IMR-90 (cell line): Measurements from ENCODE around the gene TENT4B. TPM values are rescaled to one million over a fixed set of nuclear protein-coding genes. Genes with fewer than 3 reads are reported as not detected.

ENCODE experiments used
- ATAC-seq: fragments of 200-7000 bp; cut with Tn5 transposase; 2 replicates; pipeline ENCODE4 v1.9.1; 2020; ENCODE audit warnings: low read depth, mild to moderate bottlenecking, moderate library complexity
- BruUV-seq: library from RNA; stranded (reverse); fragments of 400-500 nt; replicated peaks from 2 replicates; lab custom pipeline; 2021; lab: Mats Ljungman, UMichigan
- CTCF ChIA-PET: fragments of 300-600 bp; formaldehyde crosslinking; extraction: SDS; loops from one replicate; lab custom pipeline; 2021; ENCODE audit warnings: antibody characterized with exemption; lab: Yijun Ruan, JAX
- POLR2A ChIA-PET: fragments of 300-600 bp; sonication (Branson Sonifier 250); formaldehyde crosslinking; loops from one replicate; lab custom pipeline; 2022; ENCODE audit warnings: antibody characterized with exemption; ENCODE audit not compliant: unreplicated experiment; lab: Charles Lee
- DNase-seq: peaks from one replicate; pipeline ENCODE4 v3.0.0; 2013
- H2AFZ ChIP-seq: replicated peaks from 2 replicates; pipeline ENCODE3; 2013; ENCODE audit warnings: low read length, mild to moderate bottlenecking; ENCODE audit not compliant: poor library complexity
- H2AK5ac ChIP-seq: 2 replicates; pipeline ENCODE4 v1.6.1; 2013; ENCODE audit warnings: low read depth, low read length, inconsistent platforms
- H2AK9ac ChIP-seq: replicated peaks from 2 replicates; pipeline ENCODE3; 2013; ENCODE audit warnings: mild to moderate bottlenecking, low read depth, low read length, moderate library complexity; ENCODE audit not compliant: poor library complexity
- H2BK120ac ChIP-seq: 2 replicates; pipeline ENCODE4 v1.6.1; 2013; ENCODE audit warnings: low read depth, low read length, inconsistent platforms
- H2BK15ac ChIP-seq: 3 replicates; pipeline ENCODE4 v1.6.1; 2013; ENCODE audit warnings: low read depth, low read length, inconsistent platforms
- H2BK20ac ChIP-seq: 2 replicates; pipeline ENCODE4 v1.6.1; 2013; ENCODE audit warnings: low read depth, mild to moderate bottlenecking, inconsistent platforms, low read length, moderate library complexity
- H2BK5ac ChIP-seq: 2 replicates; pipeline ENCODE4 v1.6.1; 2013; ENCODE audit warnings: mild to moderate bottlenecking, low read depth, low read length, inconsistent platforms; ENCODE audit not compliant: poor library complexity, severe bottlenecking
- H3K14ac ChIP-seq: replicated peaks from 2 replicates; pipeline ENCODE4 v1.6.1; 2013; ENCODE audit warnings: low read depth, low read length, inconsistent platforms
- H3K18ac ChIP-seq: 2 replicates; pipeline ENCODE4 v1.6.1; 2013; ENCODE audit warnings: low read depth, low read length, control low read depth
- H3K23ac ChIP-seq: 2 replicates; pipeline ENCODE4 v1.6.1; 2013; ENCODE audit warnings: low read depth, low read length, inconsistent platforms
- H3K27ac ChIP-seq: 2 replicates; pipeline ENCODE4 v1.5.1; 2013; ENCODE audit warnings: mild to moderate bottlenecking, control low read depth, low read length; ENCODE audit not compliant: insufficient read depth
- H3K27me3 ChIP-seq: 2 replicates; pipeline ENCODE4 v1.6.1; 2013; ENCODE audit warnings: low read length; ENCODE audit not compliant: control insufficient read depth, insufficient read depth
- H3K36me3 ChIP-seq: 2 replicates; pipeline ENCODE4 v1.6.1; 2013; ENCODE audit warnings: low read length, mixed read lengths; ENCODE audit not compliant: control insufficient read depth, insufficient read depth
- H3K4ac ChIP-seq: 2 replicates; pipeline ENCODE4 v1.6.1; 2013; ENCODE audit warnings: low read depth, low read length, inconsistent platforms
- H3K4me1 ChIP-seq: 2 replicates; pipeline ENCODE4 v1.6.1; 2013; ENCODE audit warnings: low read length, mixed read lengths; ENCODE audit not compliant: control insufficient read depth, insufficient read depth
- H3K4me2 ChIP-seq: 2 replicates; pipeline ENCODE4 v1.6.1; 2013; ENCODE audit warnings: low read depth, mild to moderate bottlenecking, control low read depth, low read length, moderate library complexity
- H3K4me3 ChIP-seq: 2 replicates; pipeline ENCODE4 v1.5.1; 2013; ENCODE audit warnings: low read depth, mild to moderate bottlenecking, control low read depth, low read length, moderate library complexity; ENCODE audit not compliant: insufficient read depth
- H3K56ac ChIP-seq: 2 replicates; pipeline ENCODE4 v1.6.1; 2013; ENCODE audit warnings: low read length, inconsistent platforms; ENCODE audit not compliant: insufficient read depth; ENCODE audit errors: extremely low read depth
- H3K79me1 ChIP-seq, 2 experiments: 2 replicates each; pipeline ENCODE4 v1.6.1; 2013; ENCODE audit warnings: low read length in 2 of 2, inconsistent platforms in 1 of 2, low read depth in 1 of 2
- H3K9ac ChIP-seq: 2 replicates; pipeline ENCODE4 v1.6.1; 2013; ENCODE audit warnings: low read depth, low read length, control low read depth
- H3K9me1 ChIP-seq: 2 replicates; pipeline ENCODE4 v1.6.1; 2013; ENCODE audit warnings: low read length, inconsistent platforms; ENCODE audit not compliant: insufficient read depth
- H3K9me3 ChIP-seq: 2 replicates; pipeline ENCODE4 v1.6.1; 2013; ENCODE audit warnings: low read length; ENCODE audit not compliant: control insufficient read depth, insufficient read depth
- H4K20me1 ChIP-seq: 2 replicates; pipeline ENCODE4 v1.6.1; 2013; ENCODE audit warnings: low read length, inconsistent platforms; ENCODE audit not compliant: insufficient read depth
- H4K5ac ChIP-seq: 2 replicates; pipeline ENCODE4 v1.6.1; 2013; ENCODE audit warnings: mild to moderate bottlenecking, low read depth, low read length, control low read depth
- H4K8ac ChIP-seq, 2 experiments: 2 replicates each; pipeline ENCODE4 v1.6.1; 2013; ENCODE audit warnings: low read depth in 2 of 2, low read length in 2 of 2, control low read depth in 1 of 2, inconsistent platforms in 1 of 2
- H4K91ac ChIP-seq: 2 replicates; pipeline ENCODE4 v1.6.1; 2013; ENCODE audit warnings: low read depth, low read length, inconsistent platforms; ENCODE audit not compliant: insufficient read depth
- BHLHE40 ChIP-seq: fragments of 150-350 bp; IDR thresholded peaks from 2 replicates; pipeline ENCODE4 v1.6.1; 2016; ENCODE audit warnings: mild to moderate bottlenecking, low read depth, low read length
- CEBPB ChIP-seq: IDR thresholded peaks from 2 replicates; pipeline ENCODE4 v1.6.1; 2012; ENCODE audit warnings: low read depth, low read length, improper control_type of control experiment
- CHD1 ChIP-seq: IDR thresholded peaks from 2 replicates; pipeline ENCODE4 v1.6.1; 2012; ENCODE audit warnings: low read depth, low read length, improper control_type of control experiment
- ELK1 ChIP-seq: fragments of 150-350 bp; IDR thresholded peaks from 2 replicates; pipeline ENCODE4 v1.6.1; 2016; ENCODE audit warnings: low read depth, mild to moderate bottlenecking, low read length, moderate library complexity, borderline replicate concordance
- FOS ChIP-seq: fragments of 150-350 bp; IDR thresholded peaks from 2 replicates; pipeline ENCODE4 v1.6.1; 2016; ENCODE audit warnings: low read depth, low read length
- MAFK ChIP-seq: IDR thresholded peaks from 2 replicates; pipeline ENCODE4 v1.6.1; 2012; ENCODE audit warnings: low read depth, low read length, improper control_type of control experiment
- MAZ ChIP-seq: IDR thresholded peaks from 2 replicates; pipeline ENCODE4 v1.6.1; 2012; ENCODE audit warnings: low read depth, mild to moderate bottlenecking, low read length, improper control_type of control experiment, moderate library complexity, borderline replicate concordance
- MXI1 ChIP-seq: IDR thresholded peaks from 2 replicates; pipeline ENCODE4 v1.6.1; 2012; ENCODE audit warnings: low read depth, mild to moderate bottlenecking, low read length, moderate library complexity, borderline replicate concordance
- NFE2L2 ChIP-seq: fragments of 150-350 bp; IDR thresholded peaks from 2 replicates; pipeline ENCODE4 v1.6.1; 2016; ENCODE audit warnings: low read depth, mild to moderate bottlenecking, low read length
- POLR2A ChIP-seq: IDR thresholded peaks from 2 replicates; pipeline ENCODE4 v1.6.1; 2012; ENCODE audit warnings: mild to moderate bottlenecking, low read depth, low read length
- RAD21 ChIP-seq: IDR thresholded peaks from 2 replicates; pipeline ENCODE4 v1.6.1; 2012; ENCODE audit warnings: low read length, improper control_type of control experiment
- RFX5 ChIP-seq: IDR thresholded peaks from 2 replicates; pipeline ENCODE4 v1.8.0; 2012; ENCODE audit warnings: low read depth, mild to moderate bottlenecking, low read length, moderate library complexity
- SMC3 ChIP-seq: fragments of 150-350 bp; IDR thresholded peaks from 2 replicates; pipeline ENCODE4 v1.6.1; 2016; ENCODE audit warnings: low read depth, mild to moderate bottlenecking, antibody characterized with exemption, low read length, moderate library complexity
- WGBS, 2 experiments: methylation state at CpG; one replicate each; pipeline versions ENCODE4 v1.1.5 to v1.1.7; 2013; ENCODE audit warnings: missing lambda C conversion rate in 2 of 2; ENCODE audit not compliant: insufficient read length in 1 of 2; ENCODE audit errors: extremely low coverage in 2 of 2; 5-methylcytosine and 5-hydroxymethylcytosine counted together
- dilution Hi-C: fragments of 300-500 bp; cut with HindIII; formaldehyde crosslinking; loops from one replicate; pipeline ENCODE4 v1.14.3; 2018; ENCODE audit warnings: low sequenced_read_pairs; ENCODE audit not compliant: unreplicated experiment
- in situ Hi-C: fragments of 300-500 bp; cut with MboI; formaldehyde crosslinking; loops from 3 replicates; pipeline ENCODE4 v1.14.3; 2019; ENCODE audit warnings: low sequenced_read_pairs, inconsistent platforms, mixed read lengths
- intact Hi-C: fragments of 100-400 bp; cut with micrococcal nuclease; formaldehyde crosslinking; loops from 2 replicates; pipeline ENCODE4 v1.10.0; 2022
- polyA plus RNA-seq, 3 experiments: library from polyadenylated mRNA; depleted of rRNA; stranded (reverse); fragments of >200 nt; gene quantifications; 2 replicates each; pipeline ENCODE4 v1.2.3, GENCODE V29; 2012; ENCODE audit warnings: low replicate concordance in 1 of 3
- total RNA-seq: library from RNA; depleted of rRNA; stranded (reverse); fragments of >200 nt; gene quantifications from 2 replicates; pipeline ENCODE4 v1.2.3, GENCODE V29; 2012
- TF ChIP-seq, protein P1 (sequence below): conservative IDR thresholded peaks from 2 replicates; pipeline ENCODE4 v1.5.1; 2012; ENCODE audit warnings: mild to moderate bottlenecking, low read depth, low read length, improper control_type of control experiment
- TF ChIP-seq, protein P2 (sequence below): fragments of 150-350 bp; IDR thresholded peaks from 2 replicates; pipeline ENCODE4 v1.6.1; 2017; ENCODE audit warnings: mild to moderate bottlenecking, antibody characterized with exemption, low read length, low read depth

Gene TENT4B
- total and polyA plus RNA-seq, 2 of the 4 experiments (the other 2 are of a cell fraction), result 4.1 to 7.0 TPM

GRCh38 chr16:50276326-50276640 lies 123.2 kb downstream of the TENT4B start:
- Histone ChIP-seq H3K9me1 (no peaks in the 10 kb centered on the region), H3K4me3 (no peak overlapping the region), H3K4me1 (no peaks in the 10 kb centered on the region), H3K4ac (no peak overlapping the region), H4K91ac (no peak overlapping the region), H4K20me1 (peaks cover 14% of the 10 kb centered on the region; the same call in 1 of the 2 replicates), H4K5ac (no peak overlapping the region), H4K8ac (no peak overlapping the region), H3K36me3 (no peaks in the 10 kb centered on the region; the same call in 1 of the 2 replicates), H3K9me3 (0 out of 2 replicates have a peak, but pooled peaks cover 2% of the 10 kb centered on the region), H2AFZ (no peak overlapping the region), H2BK5ac (no peak overlapping the region), H2AK9ac (no peak overlapping the region), H3K9ac (no peak overlapping the region), H3K27me3 (no peaks in the 10 kb centered on the region), H3K14ac (no peak overlapping the region), H3K18ac (no peak overlapping the region), H3K4me2 (no peak overlapping the region), H2BK120ac (no peak overlapping the region), H3K23ac (no peak overlapping the region), H3K56ac (no peak overlapping the region), H2BK15ac (no peak overlapping the region), H3K79me1 (peaks cover 8 to 31% of the 10 kb centered on the region in 2 experiments; a peak in 3 of 4 replicates), H3K27ac (no peak overlapping the region), H2AK5ac (no peak overlapping the region), H2BK20ac (no peak overlapping the region)
- DNase-seq (no peak), ATAC-seq (no peak)
- ChIA-PET CTCF (interaction anchor here (0.6 kb wide), 1 partner anchor 390 kb away, joined by 6 read pairs; no protein-coding TSS in a partner anchor), POLR2A (no interaction called here)
- in situ Hi-C loops (no loop called here), intact Hi-C loops (no loop called here), dilution Hi-C loops (no loop called here)
- TF ChIP-seq FOS, result no peak
- no peak for TF ChIP-seq MAZ
- TF ChIP-seq CHD1, result no peak
- TF ChIP-seq ELK1, result no peak
- TF ChIP-seq CEBPB, result no peak
- no peak for TF ChIP-seq POLR2A
- TF ChIP-seq NFE2L2, result no peak
- no peak for TF ChIP-seq BHLHE40
- TF ChIP-seq, protein P1, sequence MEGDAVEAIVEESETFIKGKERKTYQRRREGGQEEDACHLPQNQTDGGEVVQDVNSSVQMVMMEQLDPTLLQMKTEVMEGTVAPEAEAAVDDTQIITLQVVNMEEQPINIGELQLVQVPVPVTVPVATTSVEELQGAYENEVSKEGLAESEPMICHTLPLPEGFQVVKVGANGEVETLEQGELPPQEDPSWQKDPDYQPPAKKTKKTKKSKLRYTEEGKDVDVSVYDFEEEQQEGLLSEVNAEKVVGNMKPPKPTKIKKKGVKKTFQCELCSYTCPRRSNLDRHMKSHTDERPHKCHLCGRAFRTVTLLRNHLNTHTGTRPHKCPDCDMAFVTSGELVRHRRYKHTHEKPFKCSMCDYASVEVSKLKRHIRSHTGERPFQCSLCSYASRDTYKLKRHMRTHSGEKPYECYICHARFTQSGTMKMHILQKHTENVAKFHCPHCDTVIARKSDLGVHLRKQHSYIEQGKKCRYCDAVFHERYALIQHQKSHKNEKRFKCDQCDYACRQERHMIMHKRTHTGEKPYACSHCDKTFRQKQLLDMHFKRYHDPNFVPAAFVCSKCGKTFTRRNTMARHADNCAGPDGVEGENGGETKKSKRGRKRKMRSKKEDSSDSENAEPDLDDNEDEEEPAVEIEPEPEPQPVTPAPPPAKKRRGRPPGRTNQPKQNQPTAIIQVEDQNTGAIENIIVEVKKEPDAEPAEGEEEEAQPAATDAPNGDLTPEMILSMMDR, result no peak
- no peak for TF ChIP-seq SMC3
- TF ChIP-seq, protein P2, sequence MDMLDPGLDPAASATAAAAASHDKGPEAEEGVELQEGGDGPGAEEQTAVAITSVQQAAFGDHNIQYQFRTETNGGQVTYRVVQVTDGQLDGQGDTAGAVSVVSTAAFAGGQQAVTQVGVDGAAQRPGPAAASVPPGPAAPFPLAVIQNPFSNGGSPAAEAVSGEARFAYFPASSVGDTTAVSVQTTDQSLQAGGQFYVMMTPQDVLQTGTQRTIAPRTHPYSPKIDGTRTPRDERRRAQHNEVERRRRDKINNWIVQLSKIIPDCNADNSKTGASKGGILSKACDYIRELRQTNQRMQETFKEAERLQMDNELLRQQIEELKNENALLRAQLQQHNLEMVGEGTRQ, result no peak
- no peak for TF ChIP-seq RAD21
- no peak for TF ChIP-seq MXI1
- TF ChIP-seq MAFK, result no peak
- TF ChIP-seq RFX5, result no peak
- no TSS peak for BruUV-seq
- no CpG with 5 or more reads among the region's 2 CpGs for WGBS, 2 experiments
